ENCODE results near the gene ZNF512B. TPM values are rescaled to one million over a fixed set of nuclear protein-coding genes. Genes with fewer than 3 reads are reported as not detected.
"Not testable (repeated sequence)": the region's sequence is repeated elsewhere in the genome, so short reads cannot be mapped to it uniquely, and the experiment has no call there.

The ZNF512B gene
- total RNA-seq, 1 donor from 2014 or later, result 4.5 TPM

DNA sequence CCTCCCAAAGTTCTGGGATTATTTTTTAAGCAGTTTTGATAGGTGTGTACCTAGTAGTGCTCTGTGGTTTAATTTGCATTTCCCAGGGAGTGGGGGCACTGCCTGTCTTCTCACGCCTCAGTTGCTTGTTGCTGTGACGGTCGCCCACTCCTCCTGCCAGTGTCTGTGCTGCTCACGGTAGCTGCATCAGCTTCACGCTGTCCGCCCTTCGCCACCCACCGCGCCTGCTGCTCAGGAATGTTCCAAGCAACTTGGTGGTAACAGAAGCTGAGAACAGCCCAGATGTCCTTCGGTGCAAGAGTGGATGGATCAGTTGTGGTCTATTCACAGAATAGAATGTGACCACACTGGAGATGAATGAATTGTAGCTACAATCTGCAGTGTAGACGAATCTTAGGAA is 51.9 kb downstream of the ZNF512B start:
- peaks cover 7% of the 10 kb centered on the region for H3K36me3 ChIP-seq (ENCODE audit: control insufficient read depth, insufficient read depth, low read length)
- TF ChIP-seq, protein P1, sequence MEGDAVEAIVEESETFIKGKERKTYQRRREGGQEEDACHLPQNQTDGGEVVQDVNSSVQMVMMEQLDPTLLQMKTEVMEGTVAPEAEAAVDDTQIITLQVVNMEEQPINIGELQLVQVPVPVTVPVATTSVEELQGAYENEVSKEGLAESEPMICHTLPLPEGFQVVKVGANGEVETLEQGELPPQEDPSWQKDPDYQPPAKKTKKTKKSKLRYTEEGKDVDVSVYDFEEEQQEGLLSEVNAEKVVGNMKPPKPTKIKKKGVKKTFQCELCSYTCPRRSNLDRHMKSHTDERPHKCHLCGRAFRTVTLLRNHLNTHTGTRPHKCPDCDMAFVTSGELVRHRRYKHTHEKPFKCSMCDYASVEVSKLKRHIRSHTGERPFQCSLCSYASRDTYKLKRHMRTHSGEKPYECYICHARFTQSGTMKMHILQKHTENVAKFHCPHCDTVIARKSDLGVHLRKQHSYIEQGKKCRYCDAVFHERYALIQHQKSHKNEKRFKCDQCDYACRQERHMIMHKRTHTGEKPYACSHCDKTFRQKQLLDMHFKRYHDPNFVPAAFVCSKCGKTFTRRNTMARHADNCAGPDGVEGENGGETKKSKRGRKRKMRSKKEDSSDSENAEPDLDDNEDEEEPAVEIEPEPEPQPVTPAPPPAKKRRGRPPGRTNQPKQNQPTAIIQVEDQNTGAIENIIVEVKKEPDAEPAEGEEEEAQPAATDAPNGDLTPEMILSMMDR (IDR thresholded peaks at IDR 0.05; ENCODE audit: insufficient read depth, low read length, severe bottlenecking), result no peak
- no peak overlapping the region for H3K4me3 ChIP-seq (ENCODE audit: low read depth, low read length)
- DNase-seq (ENCODE audit: low read depth) (no peak), FAIRE-seq (no peak)
- H3K27me3 ChIP-seq (ENCODE audit: control insufficient read depth, insufficient read depth, low read length), result no peaks in the 10 kb centered on the region

DNA sequence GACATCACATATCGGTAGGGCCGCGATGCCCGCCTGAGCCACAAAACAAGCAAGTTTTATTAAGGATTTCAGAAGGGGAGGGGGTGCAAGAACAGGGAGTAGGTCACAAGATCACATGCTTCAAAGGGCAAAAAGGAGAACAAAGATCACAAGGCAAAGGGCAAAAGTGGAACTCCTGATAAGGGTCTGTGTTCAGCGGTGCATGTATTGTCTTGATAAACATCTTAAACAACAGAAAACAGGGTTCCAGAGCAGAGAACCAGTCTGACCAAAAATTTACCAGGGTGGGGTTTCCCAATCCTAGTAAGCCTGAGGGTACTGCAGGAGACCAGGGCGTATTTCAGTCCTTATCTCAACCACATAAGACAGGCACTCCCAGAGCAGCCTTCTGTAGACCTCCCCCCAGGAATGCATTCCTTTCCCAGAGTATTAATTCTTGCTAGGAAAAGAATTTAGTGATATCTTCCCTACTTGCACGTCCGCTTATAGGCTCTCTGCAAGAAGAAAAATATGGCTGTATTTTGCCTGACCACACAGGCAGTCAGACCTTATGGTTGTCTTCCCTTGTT is 53.3 kb downstream of the ZNF512B start:
- not testable (repeated sequence) for DNase-seq (ENCODE audit: low read depth); H3K36me3 ChIP-seq (ENCODE audit: control insufficient read depth, insufficient read depth, low read length); H3K27me3 ChIP-seq (ENCODE audit: control insufficient read depth, insufficient read depth, low read length); H3K4me3 ChIP-seq (ENCODE audit: low read depth, low read length); FAIRE-seq

DNA sequence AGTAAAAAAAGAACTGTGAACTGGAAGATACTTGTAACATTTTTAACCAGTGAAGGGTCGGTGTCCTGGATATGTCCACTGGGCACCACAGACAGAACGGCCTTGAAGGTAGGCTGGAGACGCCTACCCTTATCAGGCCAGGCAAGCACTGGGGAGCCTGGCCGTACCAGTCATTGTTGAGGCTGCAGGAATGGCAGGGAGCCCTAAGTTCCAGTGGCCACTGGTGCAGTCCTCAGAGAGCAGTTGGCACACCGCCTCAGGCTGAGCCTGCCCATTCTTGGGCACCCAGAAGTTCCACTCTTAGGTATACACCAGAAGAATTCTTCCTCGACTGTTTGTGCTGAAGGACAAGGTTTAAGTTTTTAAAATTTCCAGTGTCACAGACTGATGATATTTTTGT is 54.3 kb downstream of the ZNF512B start:
- Histone ChIP-seq H3K27me3 (ENCODE audit: control insufficient read depth, insufficient read depth, low read length) (no peaks in the 10 kb centered on the region), H3K36me3 (ENCODE audit: control insufficient read depth, insufficient read depth, low read length) (peaks cover 7% of the 10 kb centered on the region), H3K4me3 (ENCODE audit: low read depth, low read length) (no peak overlapping the region)
- TF ChIP-seq, protein P1 (IDR thresholded peaks at IDR 0.05; ENCODE audit: insufficient read depth, low read length, severe bottlenecking), result no peak
- no peak for FAIRE-seq
- no peak for DNase-seq (ENCODE audit: low read depth)

DNA sequence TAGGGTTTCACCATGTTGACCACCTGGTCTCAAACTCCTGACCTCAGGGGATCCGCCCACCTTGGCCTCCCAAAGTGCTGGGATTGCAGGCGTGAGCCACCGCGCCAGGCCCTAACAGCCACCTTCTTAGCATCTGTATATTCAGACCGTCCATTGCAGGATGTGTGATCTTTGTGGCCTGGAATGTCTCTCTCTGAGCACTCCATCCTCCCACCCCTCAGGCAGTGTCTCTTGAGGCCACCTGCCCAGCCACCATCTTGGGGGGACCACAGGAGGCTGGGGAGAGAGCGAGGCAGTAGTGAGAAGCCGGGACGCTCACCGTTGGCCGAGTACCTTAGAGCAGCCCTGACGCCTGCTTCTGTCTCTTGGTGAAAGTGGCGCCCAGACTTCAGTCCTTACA is 56.0 kb downstream of the ZNF512B start:
- Histone ChIP-seq H3K4me3 (ENCODE audit: low read depth, low read length) (no peak overlapping the region), H3K36me3 (ENCODE audit: control insufficient read depth, insufficient read depth, low read length) (peaks cover 5% of the 10 kb centered on the region), H3K27me3 (ENCODE audit: control insufficient read depth, insufficient read depth, low read length) (no peaks in the 10 kb centered on the region)
- TF ChIP-seq, protein P1 (IDR thresholded peaks at IDR 0.05; ENCODE audit: insufficient read depth, low read length, severe bottlenecking), result no peak
- no peak for FAIRE-seq
- no peak for DNase-seq (ENCODE audit: low read depth)

DNA sequence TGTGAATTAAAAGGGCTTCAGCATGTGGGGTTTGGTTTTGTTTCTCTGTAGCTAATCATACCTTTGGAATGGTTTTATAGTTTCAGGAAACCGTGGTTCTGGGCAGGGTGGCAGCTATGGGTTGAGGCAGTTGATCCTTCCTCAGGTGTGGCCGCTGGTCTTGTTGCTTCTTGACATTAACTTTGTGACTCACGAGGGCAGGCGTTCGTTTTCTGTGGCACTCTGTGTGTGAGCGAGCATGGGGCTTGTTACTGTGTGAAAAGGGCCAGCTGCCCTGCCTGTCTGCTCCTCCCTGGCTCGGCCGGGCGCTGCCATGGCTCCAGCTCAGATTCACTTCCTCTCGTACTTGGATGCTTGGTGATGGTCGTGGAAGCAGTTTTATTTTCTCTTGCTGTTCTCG is 58.6 kb downstream of the ZNF512B start:
- TF ChIP-seq, protein P1 (IDR thresholded peaks at IDR 0.05; ENCODE audit: insufficient read depth, low read length, severe bottlenecking), result no peak
- FAIRE-seq (no peak), DNase-seq (ENCODE audit: low read depth) (peak; percentile 93)
- Histone ChIP-seq H3K4me3 (ENCODE audit: low read depth, low read length) (no peak overlapping the region), H3K36me3 (ENCODE audit: control insufficient read depth, insufficient read depth, low read length) (peaks cover 3% of the 10 kb centered on the region), H3K27me3 (ENCODE audit: control insufficient read depth, insufficient read depth, low read length) (no peaks in the 10 kb centered on the region)

DNA sequence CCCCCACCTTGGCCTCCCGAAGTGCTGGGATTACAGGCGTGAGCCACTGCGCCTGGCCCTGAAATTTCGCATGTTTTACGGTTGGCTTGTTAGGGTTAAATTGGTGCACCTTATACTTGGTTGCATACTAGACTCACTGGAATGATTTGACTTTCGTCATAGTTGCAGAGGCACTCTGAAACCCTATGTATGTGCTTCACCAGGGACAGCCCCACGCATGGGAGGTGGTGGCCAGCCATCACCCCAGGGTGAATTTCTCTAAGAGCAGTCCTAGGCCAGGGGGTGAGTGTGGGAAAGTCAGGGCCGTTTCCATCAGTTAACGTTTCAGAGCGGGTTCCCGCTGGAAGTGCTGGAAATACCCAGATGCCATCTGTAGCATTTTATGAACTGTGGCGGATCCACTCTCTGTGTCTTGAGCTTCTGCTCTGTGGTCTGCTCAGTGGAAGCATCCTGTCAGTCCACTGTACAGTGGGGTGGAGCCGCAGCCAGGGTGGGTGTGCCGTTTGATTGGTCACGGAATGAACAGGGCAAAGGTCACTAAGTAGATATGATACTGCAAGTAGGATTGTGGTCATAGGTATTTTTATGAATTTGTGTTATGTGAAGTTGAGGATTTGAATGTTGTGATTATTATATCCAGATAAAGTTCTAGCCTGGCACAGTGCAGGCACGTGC is 61.6 kb downstream of the ZNF512B start:
- Histone ChIP-seq H3K4me3 (ENCODE audit: low read depth, low read length) (no peak overlapping the region), H3K27me3 (ENCODE audit: control insufficient read depth, insufficient read depth, low read length) (no peaks in the 10 kb centered on the region), H3K36me3 (ENCODE audit: control insufficient read depth, insufficient read depth, low read length) (peaks cover 1% of the 10 kb centered on the region)
- TF ChIP-seq, protein P1 (IDR thresholded peaks at IDR 0.05; ENCODE audit: insufficient read depth, low read length, severe bottlenecking), result no peak
- no peak for DNase-seq (ENCODE audit: low read depth)
- no peak for FAIRE-seq

Other genes with a start within 250 kb of the ZNF512B start
- 0.53 and 2.0 TPM in 2 replicates for gene LIME1, start 233.3 kb downstream of the ZNF512B start, total RNA-seq
- gene SLC2A4RG, start 230.2 kb downstream of the ZNF512B start, total RNA-seq, result 14.0 and 21.8 TPM in 2 replicates
- gene ZBTB46, start 138.7 kb downstream of the ZNF512B start, total RNA-seq, result 0.53 and 2.0 TPM in 2 replicates
- gene ABHD16B, start 108.4 kb downstream of the ZNF512B start, total RNA-seq, result not detected in 2 replicates
- 172 and 184 TPM in 2 replicates for gene TPD52L2, start 104.7 kb downstream of the ZNF512B start, total RNA-seq
- 120 and 121 TPM in 2 replicates for gene DNAJC5, start 74.8 kb downstream of the ZNF512B start, total RNA-seq
- 16.8 and 19.0 TPM in 2 replicates for gene UCKL1, start 13.5 kb downstream of the ZNF512B start, total RNA-seq
- 1.1 and 2.7 TPM in 2 replicates for gene SAMD10, start 9.7 kb upstream of the ZNF512B start, total RNA-seq
- gene PRPF6, start 11.2 kb upstream of the ZNF512B start, total RNA-seq, result 41.0 and 48.4 TPM in 2 replicates
- 0.53 and 1.2 TPM in 2 replicates for gene C20orf204, start 66.3 kb upstream of the ZNF512B start, total RNA-seq
- not detected in 2 replicates for gene SOX18, start 79.7 kb upstream of the ZNF512B start, total RNA-seq
- 5.1 and 5.5 TPM in 2 replicates for gene TCEA2, start 93.3 kb upstream of the ZNF512B start, total RNA-seq
- gene RGS19, start 109.6 kb upstream of the ZNF512B start, total RNA-seq, result 6.1 and 6.7 TPM in 2 replicates
- under 0.01 and 0.13 TPM in 2 replicates for gene OPRL1, start 110.2 kb upstream of the ZNF512B start, total RNA-seq
- gene LKAAEAR1, start 114.5 kb upstream of the ZNF512B start, total RNA-seq, result 0.13 TPM in 1 of 2 replicates, not detected in the other
- not detected in 2 replicates for gene NPBWR2, start 137.6 kb upstream of the ZNF512B start, total RNA-seq
- gene MYT1, start 194.5 kb upstream of the ZNF512B start, total RNA-seq, result not detected in 2 replicates

Measured in bronchial epithelial cell (primary cell).